Mammary epithelial cell (primary cell): ENCODE data around the gene ERG28.

Experiments
- CTCF ChIP-seq, 2 donors: IDR thresholded peaks in 1 of 2; conservative IDR thresholded peaks in 1 of 2; 2 replicates each; pipeline ENCODE4 v1.5.1; 2011 to 2012; ENCODE audit warnings: inconsistent platforms in 2 of 2, low read length in 2 of 2, mild to moderate bottlenecking in 2 of 2, control low read depth in 1 of 2, low read depth in 1 of 2; ENCODE audit not compliant: insufficient read depth in 1 of 2; ENCODE audit errors: extremely low read depth in 1 of 2
- EZH2 ChIP-seq: IDR thresholded peaks from 2 replicates; pipeline ENCODE4 v1.6.1; 2012; ENCODE audit warnings: low read length, inconsistent platforms, borderline replicate concordance

GRCh38 chr14:75628816-75629215, 31.9 kb downstream of the ERG28 start:
- TF ChIP-seq CTCF (conservative IDR thresholded peaks at IDR 0.05 in 1 of 2, IDR thresholded peaks at IDR 0.05 in 1 of 2; ENCODE audit: extremely low read depth in 1 of 2, insufficient read depth in 1 of 2, low read depth in 1 of 2, low read length in 2 of 2) (no peak), EZH2 (no peak)
